Gastrocnemius medialis (tissue), 4 donors: ENCODE data around the gene CRISPLD2. TPM values are rescaled to one million over a fixed set of nuclear protein-coding genes. Genes with fewer than 3 reads are reported as not detected.

Source experiments
- ATAC-seq, 2 donors: fragments of 150-250 bp; one replicate each; pipeline ENCODE4 v1.9.1; 2016
- DNase-seq, 2 donors: peaks; one replicate each; pipeline ENCODE4 v3.0.0-alpha.2; 2019
- H3K27ac ChIP-seq, 4 donors: fragments of 200-600 bp; sonication (generic); 1 replicate in 1 of 4; 2 replicates in 3 of 4; pipeline ENCODE4 v1.5.1; 2016 to 2018; ENCODE audit warnings: mild to moderate bottlenecking in 2 of 4, moderate library complexity in 1 of 4
- H3K27me3 ChIP-seq, 3 donors: fragments of 200-600 bp; sonication (generic) in 2 of 3; 1 replicate in 1 of 3; 2 replicates in 2 of 3; pipeline versions ENCODE4 v1.5.1 to v1.6.0; 2016 to 2019; ENCODE audit warnings: mild to moderate bottlenecking in 1 of 3, moderate library complexity in 1 of 3
- H3K36me3 ChIP-seq, 2 donors: fragments of 200-600 bp; sonication (generic) in 1 of 2; one replicate each; pipeline ENCODE4 v1.5.1; 2017 to 2018
- H3K4me1 ChIP-seq, 2 donors: fragments of 200-600 bp; sonication (generic) in 1 of 2; one replicate each; pipeline ENCODE4 v1.5.1; 2016 to 2017; ENCODE audit warnings: mild to moderate bottlenecking in 2 of 2
- H3K4me3 ChIP-seq, 4 donors: fragments of 200-600 bp; sonication (generic) in 3 of 4; 1 replicate in 1 of 4; 2 replicates in 3 of 4; pipeline ENCODE4 v1.5.1; 2016 to 2019; ENCODE audit warnings: mild to moderate bottlenecking in 2 of 4
- H3K9me3 ChIP-seq, 3 donors: fragments of 200-600 bp; sonication (generic) in 2 of 3; 1 replicate in 1 of 3; 2 replicates in 2 of 3; pipeline ENCODE4 v1.5.1; 2016 to 2019
- POLR2A ChIP-seq, 2 donors: fragments of 450-650 bp; IDR thresholded peaks; one replicate each; pipeline ENCODE4 v1.6.1; 2017; ENCODE audit warnings: antibody characterized with exemption in 2 of 2, mild to moderate bottlenecking in 2 of 2, moderate library complexity in 2 of 2
- in situ Hi-C, 4 donors: fragments of 200-750 bp; cut with MboI; loops; one replicate each; pipeline versions ENCODE4 v1.15.0 to v1.8.0; 2017; ENCODE audit warnings: low sequenced_read_pairs in 4 of 4
- intact Hi-C: fragments of 100-400 bp; cut with DNase I; formaldehyde crosslinking; loops from one replicate; pipeline ENCODE4 v1.15.1; 2023; ENCODE audit warnings: low total_unique reads
- total RNA-seq, 4 donors: library from RNA; depleted of rRNA; stranded (reverse); fragments of >200 nt; gene quantifications; one replicate each; pipeline versions ENCODE4 v1.1.0 to v1.2.3, GENCODE V29; 2016
- TF ChIP-seq, protein P1 (sequence below), 5 experiments: fragments of 450-650 bp in 3 of 5; fragments of 200-600 bp in 2 of 5; sonication (generic) in 2 of 5; IDR thresholded peaks in 4 of 5; conservative IDR thresholded peaks in 1 of 5; 1 replicate in 4 of 5; 2 replicates in 1 of 5; pipeline ENCODE4 v1.5.1; 2016 to 2019; ENCODE audit warnings: antibody characterized with exemption in 5 of 5, mild to moderate bottlenecking in 3 of 5, moderate library complexity in 3 of 5

Gene CRISPLD2
- total RNA-seq, 4 donors from 2014 or later = 26.1 to 50.1 (median 39.0) TPM

DNA sequence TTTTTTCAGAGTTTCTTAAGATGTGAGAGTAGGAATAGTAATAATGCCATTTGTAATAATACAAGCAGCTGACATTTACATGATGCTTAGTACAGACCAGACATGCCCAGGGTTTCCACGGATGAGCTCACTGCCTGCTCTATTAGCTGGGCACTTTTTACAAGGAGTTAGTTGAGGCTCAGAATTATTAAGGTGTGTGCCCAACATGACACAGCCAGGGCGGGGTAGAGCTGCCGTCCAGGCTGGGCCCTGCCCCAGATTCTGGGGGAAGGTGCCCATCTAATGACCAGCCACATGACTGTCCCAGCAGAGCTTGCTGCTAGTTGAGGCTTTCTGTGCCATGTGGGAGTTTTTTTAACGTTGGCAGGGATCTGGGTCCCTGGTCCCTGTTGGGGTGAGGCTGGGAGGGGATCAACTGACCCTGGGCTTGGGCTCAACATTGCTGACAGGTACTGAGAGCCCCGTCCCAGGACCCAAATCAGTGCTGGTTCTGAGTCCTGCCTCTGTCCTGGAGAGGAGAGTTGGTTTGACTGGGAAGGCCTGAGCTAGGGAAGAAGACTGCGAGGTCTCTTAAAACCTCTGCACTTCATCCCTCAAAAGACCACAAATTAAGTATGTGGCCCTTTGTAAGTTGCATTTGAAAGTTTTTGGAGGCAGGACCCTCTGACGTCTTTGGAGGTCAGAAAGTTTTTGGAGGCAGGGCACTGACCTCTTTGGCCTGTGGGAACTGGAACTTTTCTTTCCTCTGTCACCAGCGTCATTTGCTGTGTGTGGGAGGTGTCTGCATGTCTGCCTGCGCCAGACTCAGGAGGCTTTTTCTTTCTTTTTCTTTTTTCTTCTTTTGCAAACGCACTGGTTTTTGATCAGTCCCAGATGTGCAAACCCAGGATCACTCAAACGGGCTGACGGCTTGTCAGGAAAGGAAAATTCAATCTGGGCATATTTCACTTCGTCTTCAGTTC, 2.2 kb downstream of the CRISPLD2 start:
- Histone ChIP-seq H3K9me3 (no peaks in the 10 kb centered on the region), H3K36me3 (no peaks in the 10 kb centered on the region), H3K27ac (peak overlapping the region; percentile 57 to 80 (median 77)), H3K4me1 (peaks cover 5 to 11% of the 10 kb centered on the region in 2 donors), H3K27me3 (peaks cover 12 to 26% (median 23%) of the 10 kb centered on the region in 3 donors), H3K4me3 (peak overlapping the region; percentile 58 to 71 (median 62))
- in situ Hi-C loops = no loop called here
- intact Hi-C loops = no loop called here
- DNase-seq (peak in 1 of 2 donors; percentile 52), ATAC-seq (peak; percentile 17 to 37)
- TF ChIP-seq, protein P1, sequence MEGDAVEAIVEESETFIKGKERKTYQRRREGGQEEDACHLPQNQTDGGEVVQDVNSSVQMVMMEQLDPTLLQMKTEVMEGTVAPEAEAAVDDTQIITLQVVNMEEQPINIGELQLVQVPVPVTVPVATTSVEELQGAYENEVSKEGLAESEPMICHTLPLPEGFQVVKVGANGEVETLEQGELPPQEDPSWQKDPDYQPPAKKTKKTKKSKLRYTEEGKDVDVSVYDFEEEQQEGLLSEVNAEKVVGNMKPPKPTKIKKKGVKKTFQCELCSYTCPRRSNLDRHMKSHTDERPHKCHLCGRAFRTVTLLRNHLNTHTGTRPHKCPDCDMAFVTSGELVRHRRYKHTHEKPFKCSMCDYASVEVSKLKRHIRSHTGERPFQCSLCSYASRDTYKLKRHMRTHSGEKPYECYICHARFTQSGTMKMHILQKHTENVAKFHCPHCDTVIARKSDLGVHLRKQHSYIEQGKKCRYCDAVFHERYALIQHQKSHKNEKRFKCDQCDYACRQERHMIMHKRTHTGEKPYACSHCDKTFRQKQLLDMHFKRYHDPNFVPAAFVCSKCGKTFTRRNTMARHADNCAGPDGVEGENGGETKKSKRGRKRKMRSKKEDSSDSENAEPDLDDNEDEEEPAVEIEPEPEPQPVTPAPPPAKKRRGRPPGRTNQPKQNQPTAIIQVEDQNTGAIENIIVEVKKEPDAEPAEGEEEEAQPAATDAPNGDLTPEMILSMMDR (IDR thresholded peaks at IDR 0.05 in 4 of 5, conservative IDR thresholded peaks at IDR 0.05 in 1 of 5) = no peak
- peak; percentile 22 to 50 for TF ChIP-seq POLR2A (IDR thresholded peaks at IDR 0.05)

DNA sequence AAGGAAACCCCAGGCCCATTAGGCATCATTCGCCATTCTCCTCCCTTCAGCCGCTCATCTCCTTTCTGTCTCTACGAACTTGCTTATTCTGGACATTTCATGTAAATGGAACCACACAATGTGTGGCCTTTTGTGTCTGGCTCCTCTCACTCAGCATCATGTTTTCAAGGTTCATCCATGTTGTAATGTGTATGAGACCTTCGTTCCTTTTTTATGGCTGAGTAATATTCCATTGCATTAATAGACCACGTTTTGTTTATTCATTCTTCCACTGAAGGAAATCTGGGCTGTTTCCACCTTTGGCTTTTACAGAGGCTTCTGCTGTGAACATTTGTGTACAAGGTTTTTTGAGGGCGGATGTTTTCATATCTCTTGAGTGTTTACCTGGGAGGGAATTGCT, 3.2 kb downstream of the CRISPLD2 start:
- Histone ChIP-seq H3K27ac (peak overlapping the region; percentile 57 to 80 (median 77)), H3K36me3 (no peaks in the 10 kb centered on the region), H3K4me1 (peaks cover 5 to 11% of the 10 kb centered on the region in 2 donors), H3K27me3 (peaks cover 12 to 26% (median 23%) of the 10 kb centered on the region in 3 donors), H3K9me3 (no peaks in the 10 kb centered on the region), H3K4me3 (peak overlapping the region in 2 of 4 donors; percentile 58 to 64)
- no peak for DNase-seq
- ATAC-seq = no peak
- in situ Hi-C loops (no loop called here), intact Hi-C loops (no loop called here)
- TF ChIP-seq, protein P1 (IDR thresholded peaks at IDR 0.05 in 4 of 5, conservative IDR thresholded peaks at IDR 0.05 in 1 of 5) = no peak
- no peak for TF ChIP-seq POLR2A (IDR thresholded peaks at IDR 0.05)

DNA sequence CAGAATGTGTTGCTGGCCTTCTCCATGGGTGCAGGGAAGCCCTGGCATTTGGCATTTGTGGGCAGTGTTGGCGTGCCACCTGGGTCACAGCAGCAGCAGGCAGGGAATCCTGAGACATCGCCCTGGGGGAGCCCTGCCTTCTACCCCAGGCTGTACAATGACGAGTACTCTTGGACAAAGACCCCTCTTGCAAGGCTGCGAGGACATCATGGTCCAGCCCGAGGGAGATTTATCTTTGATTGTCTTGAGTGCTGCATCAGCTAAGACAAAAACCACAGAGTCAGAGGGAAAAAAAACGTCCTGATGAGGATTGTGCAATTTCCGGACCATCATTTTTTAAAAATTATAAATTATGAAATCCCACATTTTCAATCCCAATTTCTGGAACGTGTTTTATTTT, 3.7 kb downstream of the CRISPLD2 start:
- H3K27me3 ChIP-seq = peaks cover 13 to 26% (median 23%) of the 10 kb centered on the region in 3 donors
- in situ Hi-C loops (no loop called here), intact Hi-C loops (no loop called here)
- DNase-seq (peak in 1 of 2 donors; percentile 63), ATAC-seq (peak in 1 of 2 donors; percentile 18)
- no peaks in the 10 kb centered on the region for H3K36me3 ChIP-seq
- H3K9me3 ChIP-seq = no peaks in the 10 kb centered on the region
- peaks cover 5 to 11% of the 10 kb centered on the region in 2 donors for H3K4me1 ChIP-seq
- no peak overlapping the region for H3K4me3 ChIP-seq
- H3K27ac ChIP-seq = peak overlapping the region; percentile 63 to 80 (median 77)
- TF ChIP-seq, protein P1 (IDR thresholded peaks at IDR 0.05 in 4 of 5, conservative IDR thresholded peaks at IDR 0.05 in 1 of 5) = no peak
- TF ChIP-seq POLR2A (IDR thresholded peaks at IDR 0.05) = peak in 1 of 2 donors; percentile 36

DNA sequence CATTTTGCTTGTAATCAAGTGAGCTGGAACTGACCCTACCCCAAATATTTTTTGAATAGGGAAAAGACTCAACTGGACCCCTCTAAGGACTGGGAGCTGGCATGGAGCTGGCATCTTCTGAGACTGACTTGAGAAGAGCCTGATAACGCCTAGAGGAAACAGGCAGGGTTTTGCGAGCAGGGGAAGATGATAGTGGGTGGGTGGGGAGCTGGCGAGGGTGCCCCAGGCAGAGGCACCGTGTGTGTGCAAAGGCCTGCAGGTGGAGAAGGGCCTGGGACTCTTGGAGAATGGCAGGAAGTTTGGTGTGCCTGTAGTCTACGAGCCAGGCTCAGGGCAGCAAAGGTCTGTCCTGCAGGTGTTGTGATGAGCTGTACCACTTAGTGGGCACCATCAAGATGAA, 4.1 kb downstream of the CRISPLD2 start:
- intact Hi-C loops (no loop called here), in situ Hi-C loops (no loop called here)
- DNase-seq (no peak), ATAC-seq (no peak)
- H3K9me3 ChIP-seq = no peaks in the 10 kb centered on the region
- H3K27ac ChIP-seq = peak overlapping the region; percentile 63 to 78 (median 68)
- H3K4me3 ChIP-seq = no peak overlapping the region
- H3K36me3 ChIP-seq = no peaks in the 10 kb centered on the region
- peaks cover 5 to 11% of the 10 kb centered on the region in 2 donors for H3K4me1 ChIP-seq
- H3K27me3 ChIP-seq = peaks cover 15 to 26% (median 23%) of the 10 kb centered on the region in 3 donors
- no peak for TF ChIP-seq POLR2A (IDR thresholded peaks at IDR 0.05)
- TF ChIP-seq, protein P1 (IDR thresholded peaks at IDR 0.05 in 4 of 5, conservative IDR thresholded peaks at IDR 0.05 in 1 of 5) = no peak
